ENCODE results near the gene CMIP. TPM values are rescaled to one million over a fixed set of nuclear protein-coding genes. Genes with fewer than 3 reads are reported as not detected.

Gene CMIP
- polyA plus RNA-seq, 1 of the 3 experiments (the other 2 are of a cell fraction) = 5.4 TPM

DNA sequence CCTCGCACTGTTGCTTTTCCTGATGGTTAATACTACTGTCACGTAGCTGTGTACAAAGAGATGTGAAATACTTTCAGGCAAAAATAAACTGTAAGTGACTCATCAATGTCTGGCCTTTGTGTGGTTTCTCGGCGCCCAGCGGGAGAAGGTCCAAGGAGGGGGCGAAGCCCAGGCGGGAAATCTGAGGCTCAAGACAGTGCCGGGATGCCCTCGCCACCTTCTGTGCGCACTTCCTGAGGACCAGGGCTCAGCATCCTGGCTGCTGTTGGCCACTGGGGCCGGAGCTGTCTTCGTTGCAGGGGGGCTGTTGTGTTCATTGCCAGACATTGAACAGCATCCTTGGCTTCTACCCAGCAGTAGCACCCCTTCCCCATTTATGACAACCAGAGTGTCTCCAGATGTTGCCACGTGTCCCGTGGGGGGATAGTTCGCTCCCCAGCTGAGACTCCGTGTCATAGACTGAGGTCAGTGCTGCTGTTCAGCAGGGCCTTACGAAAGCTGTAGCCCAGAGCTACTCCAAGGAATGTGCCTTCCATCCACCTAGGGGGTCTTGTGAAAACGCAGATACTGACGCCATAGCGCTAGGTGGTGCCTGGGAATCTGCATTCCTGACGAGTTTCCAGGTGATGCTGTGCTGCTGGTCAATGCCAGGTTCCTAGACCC, 267.2 kb downstream of the CMIP start:
- H3K4me1 ChIP-seq (ENCODE audit: control insufficient read depth in 1 of 2, insufficient read depth in 2 of 2, low read depth in 1 of 2, low read length in 1 of 2) = peaks cover 6 to 18% of the 10 kb centered on the region in 2 experiments; a peak in 3 of 4 replicates
- peaks cover 5% of the 10 kb centered on the region for H3F3A ChIP-seq (replicated peaks; ENCODE audit: insufficient read depth)
- no peaks in the 10 kb centered on the region for H3K79me2 ChIP-seq (ENCODE audit: insufficient read depth)
- peak; percentile 41 for DNase-seq
- H3K27ac ChIP-seq (ENCODE audit: low read depth in 2 of 2, low read length in 1 of 2) = peak overlapping the region in 1 of 2 experiments; percentile 45; a peak in 2 of 4 replicates
- H3K4me2 ChIP-seq = peak overlapping the region; percentile 13; the same call in 1 of the 2 replicates
- H2AFZ ChIP-seq (ENCODE audit: low read depth) = no peak overlapping the region
- no peaks in the 10 kb centered on the region for H4K20me1 ChIP-seq (ENCODE audit: insufficient read depth)
- H3K9ac ChIP-seq = no peak overlapping the region
- CTCF ChIA-PET = interaction anchor here (1.2 to 1.9 kb wide), 4 partner anchors 15 to 345 kb away, joined by 5 to 7 read pairs (median 6); no protein-coding TSS in a partner anchor
- POLR2A ChIA-PET = no interaction called here
- H3K9me3 ChIP-seq = no peaks in the 10 kb centered on the region
- no peaks in the 10 kb centered on the region for H3K9me2 ChIP-seq
- H3K36me3 ChIP-seq (replicated peaks in 1 of 2; ENCODE audit: control insufficient read depth in 1 of 2, insufficient read depth in 2 of 2, low read length in 1 of 2) = peaks cover 0 to 7% of the 10 kb centered on the region in 2 experiments
- no peaks in the 10 kb centered on the region for H3K27me3 ChIP-seq (ENCODE audit: insufficient read depth)
- 36% methylated on average over 17 of the region's 21 CpGs for WGBS (ENCODE audit: low lambda C conversion rate)
- H3K4me3 ChIP-seq (ENCODE audit: low read depth in 2 of 2, low read length in 1 of 2) = no peak overlapping the region
- TF ChIP-seq, protein P1, sequence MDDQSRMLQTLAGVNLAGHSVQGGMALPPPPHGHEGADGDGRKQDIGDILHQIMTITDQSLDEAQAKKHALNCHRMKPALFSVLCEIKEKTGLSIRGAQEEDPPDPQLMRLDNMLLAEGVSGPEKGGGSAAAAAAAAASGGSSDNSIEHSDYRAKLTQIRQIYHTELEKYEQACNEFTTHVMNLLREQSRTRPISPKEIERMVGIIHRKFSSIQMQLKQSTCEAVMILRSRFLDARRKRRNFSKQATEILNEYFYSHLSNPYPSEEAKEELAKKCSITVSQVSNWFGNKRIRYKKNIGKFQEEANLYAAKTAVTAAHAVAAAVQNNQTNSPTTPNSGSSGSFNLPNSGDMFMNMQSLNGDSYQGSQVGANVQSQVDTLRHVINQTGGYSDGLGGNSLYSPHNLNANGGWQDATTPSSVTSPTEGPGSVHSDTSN (IDR thresholded peaks at IDR 0.05) = peak; percentile 58
- TF ChIP-seq GABPA (IDR thresholded peaks at IDR 0.05; ENCODE audit: low read depth) (no peak), EZH2phosphoT487 (IDR thresholded peaks at IDR 0.05; ENCODE audit: borderline replicate concordance, low read depth) (no peak), TAF1 (IDR thresholded peaks at IDR 0.05; ENCODE audit: borderline replicate concordance, low read depth, low read length) (no peak), FOXJ3 (CRISPR knock-in tag; IDR thresholded peaks at IDR 0.05) (no peak), FOSL2 (IDR thresholded peaks at IDR 0.05; ENCODE audit: borderline replicate concordance, low read depth) (peak; percentile 89), FOXM1 (IDR thresholded peaks at IDR 0.05; ENCODE audit: low read depth) (no peak), YY1 (IDR thresholded peaks at IDR 0.05; ENCODE audit: low read depth) (no peak), ELF1 (IDR thresholded peaks at IDR 0.05) (no peak), GATA2 (CRISPR knock-in tag; IDR thresholded peaks at IDR 0.05) (no peak), RFX5 (IDR thresholded peaks at IDR 0.05; ENCODE audit: low read length) (no peak), EP300 (IDR thresholded peaks at IDR 0.05; ENCODE audit: borderline replicate concordance in 1 of 2, low read depth in 1 of 2, low read length in 1 of 2) (peak in 1 of 2 experiments; percentile 46; a peak in 1 of 4 replicates), RCOR1 (IDR thresholded peaks at IDR 0.05; ENCODE audit: low read length) (no peak), RXRA (IDR thresholded peaks at IDR 0.05; ENCODE audit: borderline replicate concordance, low read depth) (peak; percentile 79; the same call in 1 of the 2 replicates), SMC3 (IDR thresholded peaks at IDR 0.05; ENCODE audit: low read depth, low read length) (no peak), TEAD4 (IDR thresholded peaks at IDR 0.05; ENCODE audit: borderline replicate concordance, insufficient read depth) (no peak), RAD21 (IDR thresholded peaks at IDR 0.05; ENCODE audit: low read length) (no peak), SIN3A (IDR thresholded peaks at IDR 0.05; ENCODE audit: borderline replicate concordance, low read depth, low read length) (no peak), POLR2AphosphoS5 (IDR thresholded peaks at IDR 0.05; ENCODE audit: low read depth, low read length) (peak; percentile 26; the same call in 1 of the 2 replicates), NRF1 (IDR thresholded peaks at IDR 0.05; ENCODE audit: low read depth, low read length) (no peak), MEF2A (IDR thresholded peaks at IDR 0.05; ENCODE audit: borderline replicate concordance, low read depth) (peak; percentile 79; the same call in 1 of the 2 replicates)
- TF ChIP-seq, protein P2, sequence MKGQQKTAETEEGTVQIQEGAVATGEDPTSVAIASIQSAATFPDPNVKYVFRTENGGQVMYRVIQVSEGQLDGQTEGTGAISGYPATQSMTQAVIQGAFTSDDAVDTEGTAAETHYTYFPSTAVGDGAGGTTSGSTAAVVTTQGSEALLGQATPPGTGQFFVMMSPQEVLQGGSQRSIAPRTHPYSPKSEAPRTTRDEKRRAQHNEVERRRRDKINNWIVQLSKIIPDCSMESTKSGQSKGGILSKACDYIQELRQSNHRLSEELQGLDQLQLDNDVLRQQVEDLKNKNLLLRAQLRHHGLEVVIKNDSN (IDR thresholded peaks at IDR 0.05; ENCODE audit: borderline replicate concordance, low read depth) = 0 out of 2 replicates have a peak, but pooled peaks have one; percentile 16
- TF ChIP-seq, protein P3, sequence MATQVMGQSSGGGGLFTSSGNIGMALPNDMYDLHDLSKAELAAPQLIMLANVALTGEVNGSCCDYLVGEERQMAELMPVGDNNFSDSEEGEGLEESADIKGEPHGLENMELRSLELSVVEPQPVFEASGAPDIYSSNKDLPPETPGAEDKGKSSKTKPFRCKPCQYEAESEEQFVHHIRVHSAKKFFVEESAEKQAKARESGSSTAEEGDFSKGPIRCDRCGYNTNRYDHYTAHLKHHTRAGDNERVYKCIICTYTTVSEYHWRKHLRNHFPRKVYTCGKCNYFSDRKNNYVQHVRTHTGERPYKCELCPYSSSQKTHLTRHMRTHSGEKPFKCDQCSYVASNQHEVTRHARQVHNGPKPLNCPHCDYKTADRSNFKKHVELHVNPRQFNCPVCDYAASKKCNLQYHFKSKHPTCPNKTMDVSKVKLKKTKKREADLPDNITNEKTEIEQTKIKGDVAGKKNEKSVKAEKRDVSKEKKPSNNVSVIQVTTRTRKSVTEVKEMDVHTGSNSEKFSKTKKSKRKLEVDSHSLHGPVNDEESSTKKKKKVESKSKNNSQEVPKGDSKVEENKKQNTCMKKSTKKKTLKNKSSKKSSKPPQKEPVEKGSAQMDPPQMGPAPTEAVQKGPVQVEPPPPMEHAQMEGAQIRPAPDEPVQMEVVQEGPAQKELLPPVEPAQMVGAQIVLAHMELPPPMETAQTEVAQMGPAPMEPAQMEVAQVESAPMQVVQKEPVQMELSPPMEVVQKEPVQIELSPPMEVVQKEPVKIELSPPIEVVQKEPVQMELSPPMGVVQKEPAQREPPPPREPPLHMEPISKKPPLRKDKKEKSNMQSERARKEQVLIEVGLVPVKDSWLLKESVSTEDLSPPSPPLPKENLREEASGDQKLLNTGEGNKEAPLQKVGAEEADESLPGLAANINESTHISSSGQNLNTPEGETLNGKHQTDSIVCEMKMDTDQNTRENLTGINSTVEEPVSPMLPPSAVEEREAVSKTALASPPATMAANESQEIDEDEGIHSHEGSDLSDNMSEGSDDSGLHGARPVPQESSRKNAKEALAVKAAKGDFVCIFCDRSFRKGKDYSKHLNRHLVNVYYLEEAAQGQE (IDR thresholded peaks at IDR 0.05; ENCODE audit: low read depth, low read length) = 0 out of 2 replicates have a peak, but pooled peaks have one; percentile 16
- TF ChIP-seq, protein P4, sequence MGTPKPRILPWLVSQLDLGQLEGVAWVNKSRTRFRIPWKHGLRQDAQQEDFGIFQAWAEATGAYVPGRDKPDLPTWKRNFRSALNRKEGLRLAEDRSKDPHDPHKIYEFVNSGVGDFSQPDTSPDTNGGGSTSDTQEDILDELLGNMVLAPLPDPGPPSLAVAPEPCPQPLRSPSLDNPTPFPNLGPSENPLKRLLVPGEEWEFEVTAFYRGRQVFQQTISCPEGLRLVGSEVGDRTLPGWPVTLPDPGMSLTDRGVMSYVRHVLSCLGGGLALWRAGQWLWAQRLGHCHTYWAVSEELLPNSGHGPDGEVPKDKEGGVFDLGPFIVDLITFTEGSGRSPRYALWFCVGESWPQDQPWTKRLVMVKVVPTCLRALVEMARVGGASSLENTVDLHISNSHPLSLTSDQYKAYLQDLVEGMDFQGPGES (IDR thresholded peaks at IDR 0.05; ENCODE audit: low read depth, low read length) = no peak
- TF ChIP-seq, protein P5, sequence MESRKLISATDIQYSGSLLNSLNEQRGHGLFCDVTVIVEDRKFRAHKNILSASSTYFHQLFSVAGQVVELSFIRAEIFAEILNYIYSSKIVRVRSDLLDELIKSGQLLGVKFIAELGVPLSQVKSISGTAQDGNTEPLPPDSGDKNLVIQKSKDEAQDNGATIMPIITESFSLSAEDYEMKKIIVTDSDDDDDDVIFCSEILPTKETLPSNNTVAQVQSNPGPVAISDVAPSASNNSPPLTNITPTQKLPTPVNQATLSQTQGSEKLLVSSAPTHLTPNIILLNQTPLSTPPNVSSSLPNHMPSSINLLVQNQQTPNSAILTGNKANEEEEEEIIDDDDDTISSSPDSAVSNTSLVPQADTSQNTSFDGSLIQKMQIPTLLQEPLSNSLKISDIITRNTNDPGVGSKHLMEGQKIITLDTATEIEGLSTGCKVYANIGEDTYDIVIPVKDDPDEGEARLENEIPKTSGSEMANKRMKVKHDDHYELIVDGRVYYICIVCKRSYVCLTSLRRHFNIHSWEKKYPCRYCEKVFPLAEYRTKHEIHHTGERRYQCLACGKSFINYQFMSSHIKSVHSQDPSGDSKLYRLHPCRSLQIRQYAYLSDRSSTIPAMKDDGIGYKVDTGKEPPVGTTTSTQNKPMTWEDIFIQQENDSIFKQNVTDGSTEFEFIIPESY (IDR thresholded peaks at IDR 0.05; ENCODE audit: borderline replicate concordance, low read depth) = no peak

All from SK-N-SH (cell line).